Measurements from ENCODE around the gene ONECUT3.

DNA sequence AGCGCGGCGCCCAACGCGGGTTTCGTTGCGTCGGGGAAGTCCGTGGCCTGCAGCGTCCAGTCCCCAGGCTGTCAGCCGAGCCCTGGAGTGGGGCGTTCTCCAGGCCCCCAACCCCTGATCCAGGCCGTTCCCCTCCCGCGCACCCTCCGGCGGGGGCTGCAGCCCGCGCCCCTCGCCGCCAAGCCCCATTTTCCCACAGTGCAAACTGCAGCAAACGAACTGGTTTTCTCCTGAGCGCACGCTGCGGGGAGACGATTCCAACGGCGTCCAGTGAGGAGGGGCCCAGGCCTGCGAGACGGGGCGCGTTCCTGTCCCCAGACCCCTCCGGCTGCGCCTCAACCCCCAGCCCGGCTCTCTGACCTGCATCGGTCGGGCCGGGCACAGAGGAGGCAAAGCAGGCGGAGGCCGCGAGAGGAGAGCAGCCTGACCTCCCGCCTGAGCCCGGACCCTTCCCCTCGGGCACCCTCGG is 4.4 kb upstream of the ONECUT3 start:
- TF ChIP-seq, protein P1, sequence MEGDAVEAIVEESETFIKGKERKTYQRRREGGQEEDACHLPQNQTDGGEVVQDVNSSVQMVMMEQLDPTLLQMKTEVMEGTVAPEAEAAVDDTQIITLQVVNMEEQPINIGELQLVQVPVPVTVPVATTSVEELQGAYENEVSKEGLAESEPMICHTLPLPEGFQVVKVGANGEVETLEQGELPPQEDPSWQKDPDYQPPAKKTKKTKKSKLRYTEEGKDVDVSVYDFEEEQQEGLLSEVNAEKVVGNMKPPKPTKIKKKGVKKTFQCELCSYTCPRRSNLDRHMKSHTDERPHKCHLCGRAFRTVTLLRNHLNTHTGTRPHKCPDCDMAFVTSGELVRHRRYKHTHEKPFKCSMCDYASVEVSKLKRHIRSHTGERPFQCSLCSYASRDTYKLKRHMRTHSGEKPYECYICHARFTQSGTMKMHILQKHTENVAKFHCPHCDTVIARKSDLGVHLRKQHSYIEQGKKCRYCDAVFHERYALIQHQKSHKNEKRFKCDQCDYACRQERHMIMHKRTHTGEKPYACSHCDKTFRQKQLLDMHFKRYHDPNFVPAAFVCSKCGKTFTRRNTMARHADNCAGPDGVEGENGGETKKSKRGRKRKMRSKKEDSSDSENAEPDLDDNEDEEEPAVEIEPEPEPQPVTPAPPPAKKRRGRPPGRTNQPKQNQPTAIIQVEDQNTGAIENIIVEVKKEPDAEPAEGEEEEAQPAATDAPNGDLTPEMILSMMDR (IDR thresholded peaks at IDR 0.05; ENCODE audit: low read length), result no peak
- no peak for TF ChIP-seq EZH2 (optimal IDR thresholded peaks at IDR 0.05; ENCODE audit: low read depth, low read length)
- no peak for TF ChIP-seq EZH2phosphoT487 (IDR thresholded peaks at IDR 0.05; ENCODE audit: low read length)
